Gastrocnemius medialis (tissue), 4 donors: Measurements from ENCODE around the gene PHACTR1. TPM values are rescaled to one million over a fixed set of nuclear protein-coding genes. Genes with fewer than 3 reads are reported as not detected.

ENCODE experiments used
- ATAC-seq, 2 donors: fragments of 150-250 bp; one replicate each; pipeline ENCODE4 v1.9.1; 2016
- DNase-seq, 2 donors: peaks; one replicate each; pipeline ENCODE4 v3.0.0-alpha.2; 2019
- H3K27ac ChIP-seq, 4 donors: fragments of 200-600 bp; sonication (generic); 1 replicate in 1 of 4; 2 replicates in 3 of 4; pipeline ENCODE4 v1.5.1; 2016 to 2018; ENCODE audit warnings: mild to moderate bottlenecking in 2 of 4, moderate library complexity in 1 of 4
- H3K27me3 ChIP-seq, 3 donors: fragments of 200-600 bp; sonication (generic) in 2 of 3; 1 replicate in 1 of 3; 2 replicates in 2 of 3; pipeline versions ENCODE4 v1.5.1 to v1.6.0; 2016 to 2019; ENCODE audit warnings: mild to moderate bottlenecking in 1 of 3, moderate library complexity in 1 of 3
- H3K36me3 ChIP-seq, 2 donors: fragments of 200-600 bp; sonication (generic) in 1 of 2; one replicate each; pipeline ENCODE4 v1.5.1; 2017 to 2018
- H3K4me1 ChIP-seq, 2 donors: fragments of 200-600 bp; sonication (generic) in 1 of 2; one replicate each; pipeline ENCODE4 v1.5.1; 2016 to 2017; ENCODE audit warnings: mild to moderate bottlenecking in 2 of 2
- H3K4me3 ChIP-seq, 4 donors: fragments of 200-600 bp; sonication (generic) in 3 of 4; 1 replicate in 1 of 4; 2 replicates in 3 of 4; pipeline ENCODE4 v1.5.1; 2016 to 2019; ENCODE audit warnings: mild to moderate bottlenecking in 2 of 4
- H3K9me3 ChIP-seq, 3 donors: fragments of 200-600 bp; sonication (generic) in 2 of 3; 1 replicate in 1 of 3; 2 replicates in 2 of 3; pipeline ENCODE4 v1.5.1; 2016 to 2019
- CTCF ChIP-seq, 5 experiments: fragments of 450-650 bp in 3 of 5; fragments of 200-600 bp in 2 of 5; sonication (generic) in 2 of 5; IDR thresholded peaks in 4 of 5; conservative IDR thresholded peaks in 1 of 5; 1 replicate in 4 of 5; 2 replicates in 1 of 5; pipeline ENCODE4 v1.5.1; 2016 to 2019; ENCODE audit warnings: antibody characterized with exemption in 5 of 5, mild to moderate bottlenecking in 3 of 5, moderate library complexity in 3 of 5
- POLR2A ChIP-seq, 2 donors: fragments of 450-650 bp; IDR thresholded peaks; one replicate each; pipeline ENCODE4 v1.6.1; 2017; ENCODE audit warnings: antibody characterized with exemption in 2 of 2, mild to moderate bottlenecking in 2 of 2, moderate library complexity in 2 of 2
- in situ Hi-C, 4 donors: fragments of 200-750 bp; cut with MboI; loops; one replicate each; pipeline versions ENCODE4 v1.15.0 to v1.8.0; 2017; ENCODE audit warnings: low sequenced_read_pairs in 4 of 4
- intact Hi-C: fragments of 100-400 bp; cut with DNase I; formaldehyde crosslinking; loops from one replicate; pipeline ENCODE4 v1.15.1; 2023; ENCODE audit warnings: low total_unique reads
- total RNA-seq, 4 donors: library from RNA; depleted of rRNA; stranded (reverse); fragments of >200 nt; gene quantifications; one replicate each; pipeline versions ENCODE4 v1.1.0 to v1.2.3, GENCODE V29; 2016

Gene PHACTR1
- total RNA-seq, 4 donors from 2014 or later, result 0.07 to 0.82 (median 0.21) TPM

DNA sequence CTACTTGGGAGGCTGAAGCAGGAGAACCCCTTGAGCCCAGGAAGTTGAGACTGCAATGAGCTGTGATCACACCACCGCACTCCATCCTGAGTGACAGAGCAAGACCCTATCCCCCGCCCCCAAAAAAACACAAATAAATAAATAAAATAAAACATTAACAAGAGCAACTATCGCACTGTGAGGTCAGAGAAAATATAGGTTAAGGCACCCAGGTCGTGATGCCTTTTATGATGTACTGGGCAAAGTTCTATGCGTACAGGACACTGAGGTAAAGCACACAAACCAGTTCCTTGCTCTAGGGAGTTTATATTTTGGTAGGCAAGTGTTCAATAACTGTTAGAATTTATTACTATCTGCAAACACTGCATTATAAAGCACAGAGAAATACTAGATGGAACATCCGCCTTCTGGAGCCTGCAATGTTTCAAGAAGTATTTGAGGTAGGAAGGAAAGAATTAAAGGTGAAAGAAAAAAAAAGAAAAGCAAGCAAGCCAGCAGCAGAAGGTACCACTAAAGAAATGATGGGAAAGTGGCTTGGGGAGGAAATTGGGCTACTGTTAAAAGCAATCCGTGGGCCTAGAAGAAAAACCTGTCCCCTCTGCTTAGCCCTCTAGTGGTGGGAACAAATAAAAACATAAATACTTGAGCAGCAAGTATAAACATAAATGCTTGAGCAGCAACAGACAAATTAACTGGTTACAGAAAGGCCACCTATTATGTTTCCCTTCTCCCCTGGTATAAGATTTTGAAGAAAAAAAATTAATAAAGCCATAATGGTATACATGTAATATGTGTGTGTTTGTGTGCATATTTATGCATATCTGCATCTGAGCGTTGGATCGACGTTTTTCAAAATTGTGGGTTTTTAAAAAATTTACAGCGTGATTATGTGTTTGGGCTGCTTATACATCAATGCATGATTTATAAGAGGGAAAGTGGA, 128.0 kb downstream of the PHACTR1 start:
- Histone ChIP-seq H3K36me3 (no peaks in the 10 kb centered on the region), H3K4me1 (no peaks in the 10 kb centered on the region), H3K4me3 (no peak overlapping the region), H3K27me3 (no peaks in the 10 kb centered on the region), H3K9me3 (no peaks in the 10 kb centered on the region), H3K27ac (no peak overlapping the region)
- in situ Hi-C loops, result no loop called here
- no peak for ATAC-seq
- intact Hi-C loops, result no loop called here
- TF ChIP-seq POLR2A (IDR thresholded peaks at IDR 0.05) (no peak), CTCF (IDR thresholded peaks at IDR 0.05 in 4 of 5, conservative IDR thresholded peaks at IDR 0.05 in 1 of 5) (peak in 2 of 5 experiments; percentile 14)
- no peak for DNase-seq

- H3K27ac ChIP-seq, result no peak overlapping the region
- in situ Hi-C loops (no loop called here), intact Hi-C loops (no loop called here)
- no peaks in the 10 kb centered on the region for H3K27me3 ChIP-seq
- H3K4me3 ChIP-seq, result no peak overlapping the region
- no peaks in the 10 kb centered on the region for H3K36me3 ChIP-seq
- TF ChIP-seq POLR2A (IDR thresholded peaks at IDR 0.05), result no peak
- no peak for TF ChIP-seq CTCF (IDR thresholded peaks at IDR 0.05 in 4 of 5, conservative IDR thresholded peaks at IDR 0.05 in 1 of 5)
- no peaks in the 10 kb centered on the region for H3K4me1 ChIP-seq
- ATAC-seq (no peak), DNase-seq (no peak)
- H3K9me3 ChIP-seq, result no peaks in the 10 kb centered on the region
These were observed 128.8 kb downstream of the PHACTR1 start for GRCh38 chr6:12845224-12846004.

- in situ Hi-C loops (no loop called here), intact Hi-C loops (no loop called here)
- H3K4me3 ChIP-seq, result no peak overlapping the region
- H3K4me1 ChIP-seq, result no peaks in the 10 kb centered on the region
- no peaks in the 10 kb centered on the region for H3K9me3 ChIP-seq
- H3K36me3 ChIP-seq, result no peaks in the 10 kb centered on the region
- H3K27ac ChIP-seq, result no peak overlapping the region
- H3K27me3 ChIP-seq, result no peaks in the 10 kb centered on the region
- ATAC-seq, result no peak
- no peak for DNase-seq
- TF ChIP-seq POLR2A (IDR thresholded peaks at IDR 0.05) (no peak), CTCF (IDR thresholded peaks at IDR 0.05 in 4 of 5, conservative IDR thresholded peaks at IDR 0.05 in 1 of 5) (no peak)
These were observed 132.6 kb downstream of the PHACTR1 start for GRCh38 chr6:12848964-12849808.

DNA sequence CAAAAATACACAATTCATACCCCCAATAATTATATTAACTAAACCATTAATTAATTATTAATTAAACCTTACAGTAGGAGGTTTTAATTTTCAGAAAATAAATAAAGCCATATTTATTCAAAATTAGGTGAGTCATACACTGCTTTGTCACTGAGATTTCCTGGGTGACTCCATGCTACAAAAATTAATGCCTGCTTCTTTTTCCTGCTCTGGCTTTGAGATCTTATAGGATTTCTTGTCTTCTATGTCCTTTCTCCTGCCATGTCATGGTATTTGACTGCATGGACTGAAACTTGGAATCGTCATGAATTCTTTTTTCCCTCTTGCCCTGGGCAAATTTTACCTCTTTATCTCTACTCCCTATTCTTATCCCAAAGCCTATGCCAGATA, 133.2 kb downstream of the PHACTR1 start:
- Histone ChIP-seq H3K9me3 (no peaks in the 10 kb centered on the region), H3K4me3 (no peak overlapping the region), H3K4me1 (no peaks in the 10 kb centered on the region), H3K36me3 (no peaks in the 10 kb centered on the region), H3K27me3 (no peaks in the 10 kb centered on the region), H3K27ac (no peak overlapping the region)
- intact Hi-C loops (no loop called here), in situ Hi-C loops (no loop called here)
- TF ChIP-seq CTCF (IDR thresholded peaks at IDR 0.05 in 4 of 5, conservative IDR thresholded peaks at IDR 0.05 in 1 of 5), result no peak
- TF ChIP-seq POLR2A (IDR thresholded peaks at IDR 0.05), result no peak
- ATAC-seq (no peak), DNase-seq (no peak)
